Lung microvascular endothelial cell (primary cell): Measurements from ENCODE around the gene USP49. TPM values are rescaled to one million over a fixed set of nuclear protein-coding genes. Genes with fewer than 3 reads are reported as not detected.

Experiments used
- DNase-seq, 2 donors: peaks; one replicate each; pipeline versions ENCODE4 v3.0.0 to v3.0.0-alpha.2; 2010; ENCODE audit warnings: low read depth in 2 of 2
- total RNA-seq: library from RNA; depleted of rRNA; stranded (reverse); fragments of >200 nt; gene quantifications from 2 replicates; pipeline ENCODE4 v1.2.1, GENCODE V29; 2014

USP49 gene
- total RNA-seq, 1 donor from 2014 or later = 1.4 TPM

- DNase-seq = no peak
Measured at GRCh38 chr6:41877051-41877680, 18.0 kb downstream of the USP49 start.

- DNase-seq = no peak
Measured at GRCh38 chr6:41874741-41875140, 20.4 kb downstream of the USP49 start.

GRCh38 chr6:41872147-41872546, 23.0 kb downstream of the USP49 start:
- no peak for DNase-seq

- no peak for DNase-seq
Measured at GRCh38 chr6:41871691-41872090, 23.5 kb downstream of the USP49 start.

GRCh38 chr6:41859356-41859755, 35.8 kb downstream of the USP49 start:
- DNase-seq = no peak

GRCh38 chr6:41858703-41859102, 36.5 kb downstream of the USP49 start:
- DNase-seq = no peak

GRCh38 chr6:41850861-41851260, 44.3 kb downstream of the USP49 start:
- DNase-seq = no peak

- DNase-seq = peak; percentile 89 to 99
Measured at GRCh38 chr6:41846666-41847237, 48.4 kb downstream of the USP49 start.

- DNase-seq = no peak
Measured at GRCh38 chr6:41843178-41843577, 52.0 kb downstream of the USP49 start.

- DNase-seq = peak in 1 of 2 donors; percentile 44
Measured at GRCh38 chr6:41840326-41840725, 54.8 kb downstream of the USP49 start.

- no peak for DNase-seq
Measured at GRCh38 chr6:41836660-41837052, 58.5 kb downstream of the USP49 start.

- no peak for DNase-seq
Measured at GRCh38 chr6:41836022-41836659, 59.0 kb downstream of the USP49 start.

- DNase-seq = no peak
Measured at GRCh38 chr6:41832263-41832662, 62.9 kb downstream of the USP49 start.

GRCh38 chr6:41826343-41827022, 68.7 kb downstream of the USP49 start:
- DNase-seq = no peak

- peak in 1 of 2 donors; percentile 91 for DNase-seq
Measured at GRCh38 chr6:41824571-41825569, 70.3 kb downstream of the USP49 start.

GRCh38 chr6:41823178-41823577, 72.0 kb downstream of the USP49 start:
- DNase-seq = no peak

GRCh38 chr6:41822021-41822420, 73.2 kb downstream of the USP49 start:
- no peak for DNase-seq

GRCh38 chr6:41821266-41821665, 73.9 kb downstream of the USP49 start:
- no peak for DNase-seq

GRCh38 chr6:41818271-41819054, 76.7 kb downstream of the USP49 start:
- peak in 1 of 2 donors; percentile 44 for DNase-seq

GRCh38 chr6:41815587-41815986, 79.6 kb downstream of the USP49 start:
- no peak for DNase-seq
